OCI-LY1 (cell line): Measurements from ENCODE around the gene PARD3.
"Not testable (repeated sequence)": the region's sequence is repeated elsewhere in the genome, so short reads cannot be mapped to it uniquely, and the experiment has no call there.

Experiments
- H2AFZ ChIP-seq: fragments of 200-600 bp; sonication (generic), shearing (Covaris generic); 2 replicates; pipeline ENCODE4 v1.6.0; 2014; ENCODE audit warnings: antibody characterized with exemption, mild to moderate bottlenecking, low read length
- H3F3A ChIP-seq: fragments of 200-600 bp; sonication (generic), shearing (Covaris generic); 2 replicates; pipeline ENCODE4 v1.6.0; 2014; ENCODE audit warnings: mild to moderate bottlenecking, antibody characterized with exemption, low read length, moderate library complexity; ENCODE audit not compliant: insufficient read depth
- H3K27ac ChIP-seq: fragments of 200-600 bp; sonication (generic); 2 replicates; pipeline ENCODE4 v1.5.1; 2014; ENCODE audit warnings: low read length, mixed run types, mild to moderate bottlenecking, low read depth; ENCODE audit not compliant: poor library complexity, severe bottlenecking
- H3K27me3 ChIP-seq: fragments of 200-600 bp; sonication (generic); 2 replicates; pipeline ENCODE4 v1.6.0; 2014; ENCODE audit warnings: antibody characterized with exemption, mild to moderate bottlenecking, low read length, moderate library complexity; ENCODE audit not compliant: insufficient read depth
- H3K36me3 ChIP-seq: fragments of 200-600 bp; sonication (generic); 2 replicates; pipeline ENCODE4 v1.6.1; 2014; ENCODE audit warnings: mild to moderate bottlenecking, antibody characterized with exemption, low read length, moderate library complexity, mixed read lengths; ENCODE audit not compliant: insufficient read depth
- H3K4me1 ChIP-seq: fragments of 200-600 bp; sonication (generic); 2 replicates; pipeline ENCODE4 v1.5.1; 2014; ENCODE audit warnings: mild to moderate bottlenecking, low read length, moderate library complexity; ENCODE audit not compliant: insufficient read depth, severe bottlenecking
- H3K4me2 ChIP-seq: fragments of 200-600 bp; sonication (generic), shearing (Covaris generic); 2 replicates; pipeline ENCODE4 v1.6.1; 2014; ENCODE audit warnings: low read length
- H3K4me3 ChIP-seq: fragments of 200-600 bp; sonication (generic); 2 replicates; pipeline ENCODE4 v1.5.1; 2014; ENCODE audit warnings: low read length, low read depth, mild to moderate bottlenecking, mixed read lengths; ENCODE audit not compliant: poor library complexity, severe bottlenecking
- H3K79me2 ChIP-seq: fragments of 200-600 bp; shearing (Covaris generic); 2 replicates; pipeline ENCODE4 v1.6.1; 2016; ENCODE audit warnings: mixed run types, low read length, mixed read lengths; ENCODE audit not compliant: insufficient read depth
- H3K9ac ChIP-seq: fragments of 200-600 bp; sonication (generic), shearing (Covaris generic); 2 replicates; pipeline ENCODE4 v1.6.1; 2014; ENCODE audit warnings: mild to moderate bottlenecking, low read length, mixed read lengths
- H3K9me2 ChIP-seq: fragments of 200-600 bp; sonication (generic), shearing (Covaris generic); 2 replicates; pipeline ENCODE4 v1.6.1; 2014; ENCODE audit warnings: low read depth, mild to moderate bottlenecking, low read length, mixed read lengths
- H3K9me3 ChIP-seq: fragments of 200-600 bp; shearing (Covaris generic); 2 replicates; pipeline ENCODE4 v1.6.1; 2014; ENCODE audit warnings: low read length, mixed read lengths
- H4K20me1 ChIP-seq: fragments of 200-600 bp; sonication (generic), shearing (Covaris generic); 2 replicates; pipeline ENCODE4 v1.6.0; 2016; ENCODE audit warnings: mild to moderate bottlenecking, low read length; ENCODE audit not compliant: insufficient read depth
- EZH2 ChIP-seq: fragments of 200-600 bp; sonication (generic), shearing (Covaris generic); IDR thresholded peaks from 2 replicates; pipeline ENCODE4 v1.8.0; 2017; ENCODE audit warnings: borderline replicate concordance, mixed run types, mild to moderate bottlenecking, antibody characterized with exemption, low read length, moderate library complexity, mixed read lengths
- TF ChIP-seq, protein P1 (sequence below): fragments of 200-600 bp; sonication (generic), shearing (Covaris generic); IDR thresholded peaks from 2 replicates; pipeline ENCODE4 v1.5.1; 2017; ENCODE audit warnings: mild to moderate bottlenecking, antibody characterized with exemption, low read length, moderate library complexity, mixed read lengths

Gene PARD3

DNA sequence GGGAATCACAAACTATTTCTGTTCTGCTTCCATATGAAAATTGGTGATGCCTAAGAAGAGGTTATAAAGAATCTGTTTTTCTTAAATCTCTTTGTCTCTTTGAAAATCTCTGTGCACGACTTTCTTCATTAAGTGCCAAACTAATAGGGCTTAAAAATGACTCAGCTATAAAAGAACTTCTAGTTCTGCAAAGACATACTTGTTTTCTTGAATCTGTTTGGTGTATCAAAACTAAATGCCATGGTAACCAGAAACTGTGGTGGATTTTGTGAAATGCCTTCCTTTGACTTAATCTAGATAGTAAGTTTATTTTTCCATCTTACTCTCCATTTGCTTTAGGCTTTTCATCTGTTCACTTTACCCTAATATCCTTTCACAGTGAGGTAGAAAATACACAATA lies 417.8 kb downstream of the PARD3 start:
- H3K27ac ChIP-seq = no peak overlapping the region
- H3K4me3 ChIP-seq = no peak overlapping the region
- H3K4me2 ChIP-seq = no peak overlapping the region
- no peaks in the 10 kb centered on the region for H3F3A ChIP-seq
- H3K9me3 ChIP-seq = no peaks in the 10 kb centered on the region
- H3K9me2 ChIP-seq = no peaks in the 10 kb centered on the region
- no peaks in the 10 kb centered on the region for H4K20me1 ChIP-seq
- no peaks in the 10 kb centered on the region for H3K4me1 ChIP-seq
- H3K9ac ChIP-seq = no peak overlapping the region
- H3K27me3 ChIP-seq = no peaks in the 10 kb centered on the region
- no peak overlapping the region for H2AFZ ChIP-seq
- H3K79me2 ChIP-seq = no peaks in the 10 kb centered on the region
- TF ChIP-seq EZH2 = no peak
- TF ChIP-seq, protein P1, sequence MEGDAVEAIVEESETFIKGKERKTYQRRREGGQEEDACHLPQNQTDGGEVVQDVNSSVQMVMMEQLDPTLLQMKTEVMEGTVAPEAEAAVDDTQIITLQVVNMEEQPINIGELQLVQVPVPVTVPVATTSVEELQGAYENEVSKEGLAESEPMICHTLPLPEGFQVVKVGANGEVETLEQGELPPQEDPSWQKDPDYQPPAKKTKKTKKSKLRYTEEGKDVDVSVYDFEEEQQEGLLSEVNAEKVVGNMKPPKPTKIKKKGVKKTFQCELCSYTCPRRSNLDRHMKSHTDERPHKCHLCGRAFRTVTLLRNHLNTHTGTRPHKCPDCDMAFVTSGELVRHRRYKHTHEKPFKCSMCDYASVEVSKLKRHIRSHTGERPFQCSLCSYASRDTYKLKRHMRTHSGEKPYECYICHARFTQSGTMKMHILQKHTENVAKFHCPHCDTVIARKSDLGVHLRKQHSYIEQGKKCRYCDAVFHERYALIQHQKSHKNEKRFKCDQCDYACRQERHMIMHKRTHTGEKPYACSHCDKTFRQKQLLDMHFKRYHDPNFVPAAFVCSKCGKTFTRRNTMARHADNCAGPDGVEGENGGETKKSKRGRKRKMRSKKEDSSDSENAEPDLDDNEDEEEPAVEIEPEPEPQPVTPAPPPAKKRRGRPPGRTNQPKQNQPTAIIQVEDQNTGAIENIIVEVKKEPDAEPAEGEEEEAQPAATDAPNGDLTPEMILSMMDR = no peak
- no peaks in the 10 kb centered on the region for H3K36me3 ChIP-seq

DNA sequence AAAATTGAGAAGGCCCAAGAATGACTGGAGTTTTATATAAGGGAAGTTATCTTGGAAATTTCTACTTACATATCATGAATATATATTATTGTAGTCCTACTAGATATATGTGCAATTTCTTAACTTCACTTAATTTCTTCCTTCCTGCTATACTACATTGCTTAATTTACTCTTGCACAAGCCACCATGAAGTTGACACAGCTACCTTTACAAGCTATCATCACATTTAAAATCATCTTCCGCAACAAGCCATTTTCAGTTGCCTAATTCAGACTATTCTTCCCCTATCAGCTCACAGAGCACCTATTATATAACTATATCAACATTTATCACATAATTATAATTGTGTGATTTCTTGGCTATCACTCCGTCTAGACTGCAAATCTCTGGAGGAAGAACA lies 418.4 kb downstream of the PARD3 start:
- no peaks in the 10 kb centered on the region for H3K36me3 ChIP-seq
- H2AFZ ChIP-seq = no peak overlapping the region
- no peaks in the 10 kb centered on the region for H3F3A ChIP-seq
- H3K27me3 ChIP-seq = no peaks in the 10 kb centered on the region
- H3K4me3 ChIP-seq = no peak overlapping the region
- no peaks in the 10 kb centered on the region for H3K9me2 ChIP-seq
- TF ChIP-seq, protein P1 = no peak
- no peak for TF ChIP-seq EZH2
- no peak overlapping the region for H3K9ac ChIP-seq
- no peak overlapping the region for H3K4me2 ChIP-seq
- no peaks in the 10 kb centered on the region for H3K4me1 ChIP-seq
- H3K79me2 ChIP-seq = no peaks in the 10 kb centered on the region
- H4K20me1 ChIP-seq = no peaks in the 10 kb centered on the region
- H3K27ac ChIP-seq = no peak overlapping the region
- H3K9me3 ChIP-seq = no peaks in the 10 kb centered on the region

DNA sequence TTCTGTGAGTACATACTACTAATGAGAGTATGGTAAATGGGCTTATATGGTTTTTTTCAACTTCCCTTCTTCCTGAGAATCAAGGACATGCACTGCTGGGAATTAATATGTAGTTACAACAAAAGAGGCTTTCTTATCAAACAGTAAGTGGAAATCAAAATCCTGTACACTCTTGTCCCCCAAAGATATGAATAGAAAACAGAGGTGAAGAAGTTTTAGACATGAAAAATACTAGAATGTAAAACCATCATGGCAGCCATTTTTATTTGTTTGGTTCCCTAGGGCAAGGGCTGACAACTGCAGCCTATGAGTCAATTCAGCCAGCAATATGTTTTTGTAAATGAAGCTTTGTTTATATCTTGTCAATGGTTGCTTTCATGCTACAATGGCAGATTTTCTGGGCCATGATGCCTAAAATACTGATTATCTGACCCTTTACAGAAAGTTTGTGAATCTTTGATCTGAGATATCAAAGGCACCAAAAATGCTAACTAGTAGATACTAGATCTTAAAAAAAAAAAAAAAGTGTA lies 422.4 kb downstream of the PARD3 start:
- no peaks in the 10 kb centered on the region for H3K4me1 ChIP-seq
- H2AFZ ChIP-seq = no peak overlapping the region
- H4K20me1 ChIP-seq = no peaks in the 10 kb centered on the region
- H3F3A ChIP-seq = no peaks in the 10 kb centered on the region
- H3K9me2 ChIP-seq = no peaks in the 10 kb centered on the region
- H3K36me3 ChIP-seq = no peaks in the 10 kb centered on the region
- no peak overlapping the region for H3K4me3 ChIP-seq
- no peak overlapping the region for H3K27ac ChIP-seq
- H3K27me3 ChIP-seq = no peaks in the 10 kb centered on the region
- H3K79me2 ChIP-seq = no peaks in the 10 kb centered on the region
- no peak overlapping the region for H3K4me2 ChIP-seq
- H3K9me3 ChIP-seq = no peaks in the 10 kb centered on the region
- TF ChIP-seq EZH2 = no peak
- TF ChIP-seq, protein P1 = no peak
- no peak overlapping the region for H3K9ac ChIP-seq

DNA sequence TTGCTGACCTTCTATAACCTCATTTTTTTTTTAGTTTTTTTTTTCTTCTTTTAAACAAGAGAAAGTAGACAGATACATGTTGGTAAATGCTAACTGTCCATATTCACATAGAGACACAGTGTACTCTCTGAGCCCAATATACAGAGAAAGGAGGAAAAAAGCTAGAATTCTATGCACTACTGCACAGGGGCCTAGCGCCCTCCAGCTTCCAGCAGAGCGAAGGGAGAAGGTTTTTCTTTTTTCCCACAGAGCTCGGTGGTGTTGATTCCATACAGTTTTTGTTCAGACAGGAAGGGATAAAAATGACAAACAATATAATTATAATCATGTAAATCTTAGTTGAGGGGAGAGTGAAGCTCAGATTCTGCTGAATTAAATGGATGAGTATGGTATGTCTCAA lies 423.9 kb downstream of the PARD3 start:
- not testable (repeated sequence) for H3F3A ChIP-seq, H3K27me3 ChIP-seq, H3K4me1 ChIP-seq, H3K9me3 ChIP-seq, H2AFZ ChIP-seq, H3K79me2 ChIP-seq, H3K4me2 ChIP-seq, H3K9me2 ChIP-seq, H3K4me3 ChIP-seq, H3K27ac ChIP-seq, H4K20me1 ChIP-seq, H3K9ac ChIP-seq, H3K36me3 ChIP-seq
